ENCODE data around the gene HAAO.

HAAO gene

DNA sequence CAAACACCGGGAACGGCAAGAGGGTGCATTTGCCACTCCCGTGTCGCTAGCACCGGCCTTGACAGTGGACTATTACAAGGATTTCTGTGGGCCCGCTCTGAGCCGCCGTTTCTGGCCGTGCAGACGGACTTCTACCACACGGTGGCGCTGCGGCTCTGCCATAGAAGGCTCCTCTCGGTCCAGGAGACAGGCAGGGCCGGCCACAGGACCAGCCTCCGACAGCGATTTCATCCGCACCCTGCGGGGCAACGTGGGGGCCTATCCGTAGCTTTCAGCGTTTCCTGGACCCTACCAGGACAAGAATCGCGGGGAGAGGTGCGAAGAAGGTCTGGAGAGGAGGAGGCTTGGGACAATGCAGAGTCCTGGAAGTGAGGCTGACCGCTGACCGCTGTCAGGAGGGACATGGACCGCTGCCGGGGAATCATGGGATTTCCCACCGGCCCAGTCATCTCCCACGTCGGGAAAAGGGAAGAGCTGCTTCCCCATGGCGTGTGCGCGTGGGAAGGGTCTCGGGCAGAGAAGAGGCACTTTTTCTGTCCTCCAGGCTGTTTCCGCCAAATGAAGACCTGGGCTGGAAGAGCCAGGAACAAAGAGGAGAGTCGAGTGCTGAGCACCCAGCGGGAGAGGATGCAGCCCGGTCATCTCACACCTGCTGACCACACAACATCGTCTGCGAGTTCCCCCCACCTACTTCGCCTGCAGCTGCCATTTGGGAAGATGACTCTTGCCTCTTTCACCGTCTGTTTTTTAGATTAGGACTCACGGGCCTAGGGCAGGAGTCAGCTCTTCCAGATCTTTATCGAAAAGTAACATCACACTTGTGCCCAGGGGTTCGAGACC, 35.5 kb upstream of the HAAO start:
- H3K4me3 ChIP-seq (ENCODE audit: low read depth, low read length): no peak overlapping the region
- DNase-seq (ENCODE audit: low read depth): no peak
- TF ChIP-seq CTCF (IDR thresholded peaks at IDR 0.05; ENCODE audit: low read depth, low read length, missing control alignments): peak; percentile 87

GRCh38 chr2:42826231-42826630, 33.8 kb upstream of the HAAO start:
- no peak for TF ChIP-seq CTCF (IDR thresholded peaks at IDR 0.05; ENCODE audit: low read depth, low read length, missing control alignments)
- no peak for DNase-seq (ENCODE audit: low read depth)

GRCh38 chr2:42824454-42824807, 32.0 kb upstream of the HAAO start:
- no peak overlapping the region for H3K4me3 ChIP-seq (ENCODE audit: low read depth, low read length)
- no peak for TF ChIP-seq CTCF (IDR thresholded peaks at IDR 0.05; ENCODE audit: low read depth, low read length, missing control alignments)
- DNase-seq (ENCODE audit: low read depth): no peak

More at GRCh38 chr2:42826231-42826630, 33.8 kb upstream of the HAAO start:
- no peak overlapping the region for H3K4me3 ChIP-seq (ENCODE audit: low read depth, low read length)

DNA sequence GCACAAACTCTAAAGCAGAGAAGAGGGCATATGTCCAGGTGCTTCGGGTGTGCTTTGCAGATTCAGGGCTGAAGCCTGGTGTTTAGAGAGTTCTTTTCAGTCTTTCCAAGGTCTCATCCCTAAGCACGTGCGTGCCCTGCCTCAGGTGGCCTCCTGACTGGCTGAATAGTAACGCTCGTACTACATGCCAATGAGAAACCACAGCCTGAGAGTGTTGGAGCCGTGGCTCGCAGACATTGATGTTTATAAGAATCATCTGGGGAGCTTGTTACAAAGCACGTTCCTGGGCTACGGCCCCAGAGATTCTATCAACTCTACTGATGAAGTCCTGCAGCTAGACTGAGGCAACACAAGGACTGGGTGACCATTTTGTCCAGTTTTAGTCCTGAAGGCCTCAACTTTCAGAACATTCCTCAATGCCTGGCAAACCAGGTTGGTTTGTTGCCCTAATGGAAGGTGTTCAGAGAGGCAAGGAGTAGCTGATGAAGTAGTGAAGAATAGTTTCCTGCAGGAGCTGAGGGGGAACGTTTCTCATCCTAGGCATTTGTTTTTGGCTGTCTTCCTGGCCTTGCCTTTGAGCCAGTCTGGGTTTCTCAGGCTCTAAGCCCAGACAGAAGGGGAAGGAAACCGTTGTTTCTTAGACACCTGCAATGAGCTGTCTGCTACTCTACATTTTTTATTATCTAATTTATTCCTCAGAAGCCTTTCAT, 31.5 kb upstream of the HAAO start:
- no peak overlapping the region for H3K4me3 ChIP-seq (ENCODE audit: low read depth, low read length)
- DNase-seq (ENCODE audit: low read depth): no peak

GRCh38 chr2:42819160-42819559, 26.8 kb upstream of the HAAO start:
- TF ChIP-seq CTCF (IDR thresholded peaks at IDR 0.05; ENCODE audit: low read depth, low read length, missing control alignments): no peak
- no peak overlapping the region for H3K4me3 ChIP-seq (ENCODE audit: low read depth, low read length)
- no peak for DNase-seq (ENCODE audit: low read depth)

More for the DNA sequence above, 31.5 kb upstream of the HAAO start:
- no peak for TF ChIP-seq CTCF (IDR thresholded peaks at IDR 0.05; ENCODE audit: low read depth, low read length, missing control alignments)

DNA sequence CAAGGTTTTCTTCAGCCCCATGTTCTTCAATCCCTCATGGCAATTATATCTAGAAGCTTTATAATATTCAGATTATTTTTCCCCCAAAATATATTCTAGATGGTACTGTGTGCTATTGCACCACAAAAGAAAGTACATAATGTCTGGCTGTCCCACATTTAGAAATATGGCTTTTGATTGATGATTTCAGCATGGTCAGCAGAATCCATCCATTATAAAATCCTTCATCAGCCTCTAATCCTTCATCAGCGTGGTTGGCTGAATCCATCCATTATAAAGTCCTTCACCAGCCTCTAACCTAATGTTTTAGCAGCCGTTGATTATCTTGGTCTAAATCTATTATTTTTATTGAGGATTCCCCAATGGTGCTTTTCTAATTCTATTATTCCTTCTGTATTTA, 23.3 kb upstream of the HAAO start:
- no peak for DNase-seq (ENCODE audit: low read depth)
- no peak for TF ChIP-seq CTCF (IDR thresholded peaks at IDR 0.05; ENCODE audit: low read depth, low read length, missing control alignments)
- H3K4me3 ChIP-seq (ENCODE audit: low read depth, low read length): no peak overlapping the region
